Ovary (tissue), 3 donors: ENCODE results near the gene LRRC3.

Source experiments
- CTCF ChIP-seq, 3 donors: fragments of 450-650 bp in 2 of 3; fragments of 200-600 bp in 1 of 3; IDR thresholded peaks; one replicate each; pipeline versions ENCODE4 v1.5.1 to v1.8.0; 2016 to 2022; ENCODE audit warnings: antibody characterized with exemption in 3 of 3, mild to moderate bottlenecking in 1 of 3
- EP300 ChIP-seq: sonication (generic); formaldehyde crosslinking; IDR thresholded peaks from one replicate; pipeline ENCODE4 v1.6.1; 2017; ENCODE audit warnings: antibody characterized with exemption
- POLR2A ChIP-seq: fragments of 450-650 bp; IDR thresholded peaks from one replicate; pipeline ENCODE4 v1.6.1; 2017; ENCODE audit warnings: antibody characterized with exemption, mild to moderate bottlenecking, moderate library complexity
- donor health status: DM: no; HTN: no; CAD: no.

DNA sequence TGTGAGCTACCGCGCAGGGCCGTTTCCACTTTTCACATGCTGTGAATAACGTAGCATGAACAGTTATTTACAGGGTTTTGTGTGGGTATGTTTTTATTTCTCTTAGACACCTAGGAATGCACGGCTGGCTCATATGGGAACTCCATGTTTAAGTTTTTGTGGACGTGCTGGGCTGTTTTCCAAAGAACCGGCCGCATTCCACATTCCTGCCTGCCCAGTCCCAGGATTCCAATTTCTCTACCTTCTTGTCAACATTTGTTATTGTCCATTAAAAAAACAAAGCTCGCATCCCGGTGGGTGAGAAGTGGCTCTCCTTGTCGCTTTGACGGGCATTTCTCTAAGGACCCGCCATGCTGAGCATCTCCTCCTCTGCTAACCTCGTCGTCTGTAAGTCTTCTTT is 47.1 kb upstream of the LRRC3 start:
- TF ChIP-seq CTCF (IDR thresholded peaks at IDR 0.05) = no peak
- TF ChIP-seq EP300 = no peak
- TF ChIP-seq POLR2A = no peak
